ENCODE measurements around the gene PIK3C3. TPM values are rescaled to one million over a fixed set of nuclear protein-coding genes. Genes with fewer than 3 reads are reported as not detected.

The PIK3C3 gene
- total RNA-seq, 4 donors from 2014 or later: 24.3 to 39.1 (median 28.8) TPM

DNA sequence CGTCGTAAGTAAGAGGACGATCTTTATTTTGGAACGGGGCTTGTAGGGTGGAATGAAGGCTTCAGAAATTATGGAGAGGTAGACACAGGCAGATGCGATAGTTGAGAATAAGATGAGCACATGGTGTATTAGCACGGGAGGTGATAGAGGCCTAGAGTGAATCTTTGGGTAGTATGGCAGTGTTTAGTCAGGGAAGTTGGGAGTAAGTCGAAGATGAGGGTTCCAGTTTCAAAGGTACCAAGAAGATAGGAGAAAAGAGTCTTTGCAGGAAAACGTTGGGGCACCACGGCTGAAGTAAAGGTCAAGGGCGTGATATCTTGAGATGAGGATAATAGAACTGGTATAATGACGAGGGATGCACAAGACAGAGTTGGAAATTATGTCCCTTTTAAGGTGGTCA, 654 bp downstream of the PIK3C3 start:
- Histone ChIP-seq H3K27ac (replicated peaks in 1 of 4) (peak overlapping the region; percentile 71 to 80 (median 76)), H3K4me1 (peaks cover 20 to 31% (median 24%) of the 10 kb centered on the region in 4 donors), H3K36me3 (peaks cover 0 to 28% (median 12%) of the 10 kb centered on the region in 4 donors), H3K9me3 (no peaks in the 10 kb centered on the region), H3K27me3 (no peaks in the 10 kb centered on the region), H3K4me3 (peak overlapping the region; percentile 72 to 90 (median 88))
- no peak for DNase-seq (ENCODE audit: extremely low spot score)
- 8% methylated on average over 11 of the region's 11 CpGs for WGBS
- TF ChIP-seq, protein P1, sequence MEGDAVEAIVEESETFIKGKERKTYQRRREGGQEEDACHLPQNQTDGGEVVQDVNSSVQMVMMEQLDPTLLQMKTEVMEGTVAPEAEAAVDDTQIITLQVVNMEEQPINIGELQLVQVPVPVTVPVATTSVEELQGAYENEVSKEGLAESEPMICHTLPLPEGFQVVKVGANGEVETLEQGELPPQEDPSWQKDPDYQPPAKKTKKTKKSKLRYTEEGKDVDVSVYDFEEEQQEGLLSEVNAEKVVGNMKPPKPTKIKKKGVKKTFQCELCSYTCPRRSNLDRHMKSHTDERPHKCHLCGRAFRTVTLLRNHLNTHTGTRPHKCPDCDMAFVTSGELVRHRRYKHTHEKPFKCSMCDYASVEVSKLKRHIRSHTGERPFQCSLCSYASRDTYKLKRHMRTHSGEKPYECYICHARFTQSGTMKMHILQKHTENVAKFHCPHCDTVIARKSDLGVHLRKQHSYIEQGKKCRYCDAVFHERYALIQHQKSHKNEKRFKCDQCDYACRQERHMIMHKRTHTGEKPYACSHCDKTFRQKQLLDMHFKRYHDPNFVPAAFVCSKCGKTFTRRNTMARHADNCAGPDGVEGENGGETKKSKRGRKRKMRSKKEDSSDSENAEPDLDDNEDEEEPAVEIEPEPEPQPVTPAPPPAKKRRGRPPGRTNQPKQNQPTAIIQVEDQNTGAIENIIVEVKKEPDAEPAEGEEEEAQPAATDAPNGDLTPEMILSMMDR (IDR thresholded peaks at IDR 0.05): no peak
- TF ChIP-seq POLR2A (IDR thresholded peaks at IDR 0.05; ENCODE audit: low read depth): no peak
- no peak for TF ChIP-seq POLR2AphosphoS5 (IDR thresholded peaks at IDR 0.05)
- no peak for TF ChIP-seq EP300 (IDR thresholded peaks at IDR 0.05)
- intact Hi-C loops (cut with DNase I): no loop called here

DNA sequence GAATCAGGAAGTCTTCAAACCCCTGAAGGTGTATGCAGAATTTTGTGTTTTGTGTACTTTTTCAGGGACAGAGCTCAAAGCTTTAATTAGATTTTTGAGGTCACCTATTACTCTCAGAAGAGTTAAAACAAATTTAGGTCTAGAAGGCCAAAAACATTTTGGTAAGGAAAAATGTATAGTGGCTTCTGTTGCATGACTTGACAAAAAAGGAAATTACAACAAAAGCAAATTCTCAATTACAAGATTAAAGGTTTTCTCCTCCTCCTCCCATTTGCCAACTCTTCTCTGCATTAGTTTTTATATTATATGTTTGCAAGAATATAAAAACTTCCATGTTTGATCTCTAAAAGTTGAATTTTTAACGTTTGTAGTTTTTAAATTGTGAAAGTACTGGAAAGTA, 4.0 kb downstream of the PIK3C3 start:
- TF ChIP-seq, protein P1 (IDR thresholded peaks at IDR 0.05): no peak
- TF ChIP-seq EP300 (IDR thresholded peaks at IDR 0.05) (no peak), POLR2A (IDR thresholded peaks at IDR 0.05; ENCODE audit: low read depth) (no peak), POLR2AphosphoS5 (IDR thresholded peaks at IDR 0.05) (no peak)
- Histone ChIP-seq H3K27me3 (no peaks in the 10 kb centered on the region), H3K4me1 (peaks cover 20 to 36% (median 31%) of the 10 kb centered on the region in 4 donors), H3K27ac (replicated peaks in 1 of 4) (no peak overlapping the region), H3K4me3 (no peak overlapping the region), H3K36me3 (peaks cover 0 to 47% (median 21%) of the 10 kb centered on the region in 4 donors), H3K9me3 (no peaks in the 10 kb centered on the region)
- DNase-seq (ENCODE audit: extremely low spot score): no peak
- 93% methylated on average over 1 of the region's 1 CpG for WGBS
- intact Hi-C loops (cut with DNase I): no loop called here

DNA sequence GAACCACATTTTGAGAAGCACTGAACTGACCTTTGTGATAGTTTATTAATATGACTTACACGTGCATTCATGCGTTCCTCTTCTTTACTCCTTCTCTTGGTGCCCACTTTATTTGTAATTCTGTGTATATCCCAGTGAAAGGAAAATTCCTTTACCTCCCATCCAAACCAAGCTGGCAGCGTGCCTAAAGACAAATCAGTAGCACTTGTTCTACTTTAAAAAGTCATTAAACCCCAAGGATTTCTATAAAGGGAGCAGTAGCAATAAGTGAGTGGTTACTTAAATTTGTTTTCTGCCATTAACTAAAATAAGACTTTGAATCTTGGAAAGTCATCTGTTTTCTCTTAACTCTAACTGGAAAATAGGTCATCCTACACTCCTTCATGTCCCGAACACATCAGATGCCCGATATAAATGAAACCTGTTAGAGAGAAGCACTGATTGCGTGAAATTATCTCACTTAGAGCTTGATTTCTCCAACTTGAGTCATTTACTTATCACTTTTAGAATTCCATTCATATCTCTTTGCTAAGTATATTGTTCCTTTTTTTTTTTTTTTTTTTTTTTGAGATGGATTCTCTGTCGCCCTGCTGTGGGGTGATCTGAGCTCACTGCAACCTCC, 10.7 kb downstream of the PIK3C3 start:
- TF ChIP-seq EP300 (IDR thresholded peaks at IDR 0.05): no peak
- TF ChIP-seq POLR2A (IDR thresholded peaks at IDR 0.05; ENCODE audit: low read depth): no peak
- TF ChIP-seq, protein P1 (IDR thresholded peaks at IDR 0.05): no peak
- Histone ChIP-seq H3K27ac (replicated peaks in 1 of 4) (no peak overlapping the region), H3K9me3 (no peaks in the 10 kb centered on the region), H3K4me1 (peaks cover 23 to 41% (median 35%) of the 10 kb centered on the region in 4 donors), H3K27me3 (no peaks in the 10 kb centered on the region), H3K4me3 (no peak overlapping the region), H3K36me3 (peaks cover 0 to 46% (median 22%) of the 10 kb centered on the region in 4 donors)
- no peak for DNase-seq (ENCODE audit: extremely low spot score)
- intact Hi-C loops (cut with DNase I): no loop called here
- WGBS: 81% methylated on average over 7 of the region's 7 CpGs

DNA sequence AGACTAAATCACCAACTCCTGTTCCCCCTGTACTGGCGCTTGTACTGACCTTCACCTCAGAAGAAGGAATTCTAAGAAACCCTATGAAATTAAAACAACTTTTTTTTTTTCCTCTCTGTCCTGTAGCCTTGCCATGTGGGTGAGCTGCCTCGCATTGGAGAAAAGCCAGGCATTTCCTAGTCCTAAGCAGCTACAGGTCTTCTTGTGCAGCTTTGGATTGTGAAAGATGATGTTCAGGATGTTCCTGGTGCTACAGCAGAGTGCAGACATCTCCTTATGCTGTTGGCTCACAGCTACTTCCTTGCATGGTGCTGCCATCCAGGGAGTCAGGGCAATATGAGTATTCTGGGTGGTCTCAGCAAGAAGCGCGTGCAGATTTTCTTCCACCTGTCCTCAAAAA, 11.9 kb downstream of the PIK3C3 start:
- no peaks in the 10 kb centered on the region for H3K27me3 ChIP-seq
- H3K36me3 ChIP-seq: peaks cover 0 to 52% (median 25%) of the 10 kb centered on the region in 4 donors
- no peak overlapping the region for H3K4me3 ChIP-seq
- intact Hi-C loops (cut with DNase I): no loop called here
- DNase-seq (ENCODE audit: extremely low spot score): no peak
- no peak overlapping the region for H3K27ac ChIP-seq (replicated peaks in 1 of 4)
- TF ChIP-seq POLR2A (IDR thresholded peaks at IDR 0.05; ENCODE audit: low read depth): no peak
- no peak for TF ChIP-seq POLR2AphosphoS5 (IDR thresholded peaks at IDR 0.05)
- no peak for TF ChIP-seq EP300 (IDR thresholded peaks at IDR 0.05)
- TF ChIP-seq, protein P1 (IDR thresholded peaks at IDR 0.05): no peak
- peaks cover 23 to 36% (median 32%) of the 10 kb centered on the region in 4 donors for H3K4me1 ChIP-seq
- WGBS: 93% methylated on average over 4 of the region's 4 CpGs
- no peaks in the 10 kb centered on the region for H3K9me3 ChIP-seq

Data from esophagus muscularis mucosa (tissue), 4 donors.